ENCODE results near the gene PCDHB8.
"Not testable (repeated sequence)": the region's sequence is repeated elsewhere in the genome, so short reads cannot be mapped to it uniquely, and the experiment has no call there.

The PCDHB8 gene

DNA sequence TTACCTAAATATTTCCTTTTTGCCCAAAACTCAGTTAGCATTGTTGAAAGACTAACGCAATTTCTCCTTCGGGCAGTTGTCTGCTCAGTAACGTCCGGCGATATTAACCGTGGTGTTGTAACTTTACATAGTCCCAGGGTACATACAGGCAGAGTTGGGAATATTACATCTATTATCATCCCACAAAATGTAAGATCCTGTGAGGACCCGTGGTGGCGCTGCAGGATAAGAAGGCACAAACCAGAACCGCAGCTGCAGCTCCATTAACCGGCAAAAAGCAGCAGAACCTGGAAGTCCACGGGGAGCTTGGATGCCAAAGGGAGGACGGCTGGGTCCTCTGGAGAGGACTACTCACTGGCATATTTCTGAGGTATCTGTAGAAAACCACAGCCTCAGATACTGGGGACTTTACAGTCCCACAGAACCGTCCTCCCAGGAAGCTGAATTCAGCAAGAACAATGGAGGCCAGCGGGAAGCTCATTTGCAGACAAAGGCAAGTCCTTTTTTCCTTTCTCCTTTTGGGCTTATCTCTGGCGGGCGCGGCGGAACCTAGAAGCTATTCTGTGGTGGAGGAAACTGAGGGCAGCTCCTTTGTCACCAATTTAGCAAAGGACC is at the start of gene PCDHB8:
Gene PCDHB8 (plus strand): TSS at position 214 of the 615 bp plus-strand sequence. CDS start 245 bp downstream, at position 459.
- DNase-seq, result not testable (repeated sequence)

DNA sequence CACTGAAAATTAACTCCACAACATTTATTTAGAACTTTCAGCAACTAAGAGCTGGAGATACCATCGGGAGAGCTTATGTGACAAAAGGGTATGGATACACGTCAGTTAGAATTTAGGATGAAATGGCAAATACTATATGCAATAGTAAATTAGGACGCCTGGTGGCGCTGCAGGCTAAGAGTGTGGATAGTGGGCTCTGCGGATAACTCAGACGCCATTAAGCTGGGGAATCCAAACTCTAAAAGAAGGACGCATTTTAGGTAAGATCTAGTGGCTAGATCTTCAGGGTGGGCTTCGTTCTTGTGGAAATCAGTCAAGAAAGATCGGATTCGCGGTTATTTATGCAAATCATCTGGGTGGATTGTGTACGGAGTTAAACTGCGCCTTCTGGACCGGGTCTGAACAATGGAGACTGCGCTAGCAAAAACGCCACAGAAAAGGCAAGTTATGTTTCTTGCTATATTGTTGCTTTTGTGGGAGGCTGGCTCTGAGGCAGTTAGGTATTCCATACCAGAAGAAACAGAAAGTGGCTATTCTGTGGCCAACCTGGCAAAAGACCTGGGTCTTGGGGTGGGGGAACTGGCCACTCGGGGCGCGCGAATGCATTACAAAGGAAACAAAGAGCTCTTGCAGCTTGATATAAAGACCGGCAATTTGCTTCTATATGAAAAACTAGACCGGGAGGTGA is 42.4 kb upstream of the PCDHB8 start, which contains the start of gene PCDHB5:
Gene PCDHB5 (plus strand): TSS at position 177 of the 688 bp plus-strand sequence. CDS start 229 bp downstream, at position 406.
- peak; percentile 73 for DNase-seq

DNA sequence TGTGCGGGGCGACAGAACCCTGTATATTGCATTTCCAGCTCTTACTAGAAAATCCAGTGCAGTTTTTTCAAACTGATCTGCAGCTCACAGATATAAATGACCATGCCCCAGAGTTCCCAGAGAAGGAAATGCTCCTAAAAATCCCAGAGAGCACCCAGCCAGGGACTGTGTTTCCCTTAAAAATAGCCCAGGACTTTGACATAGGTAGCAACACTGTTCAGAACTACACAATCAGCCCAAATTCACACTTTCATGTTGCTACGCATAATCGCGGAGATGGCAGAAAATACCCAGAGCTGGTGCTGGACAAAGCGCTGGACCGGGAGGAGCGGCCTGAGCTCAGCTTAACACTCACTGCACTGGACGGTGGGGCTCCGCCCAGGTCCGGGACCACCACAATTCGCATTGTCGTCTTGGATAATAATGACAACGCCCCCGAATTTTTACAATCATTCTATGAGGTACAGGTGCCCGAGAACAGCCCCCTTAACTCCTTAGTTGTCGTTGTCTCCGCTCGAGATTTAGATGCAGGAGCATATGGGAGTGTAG is 41.8 kb upstream of the PCDHB8 start:
- no peak for DNase-seq

DNA sequence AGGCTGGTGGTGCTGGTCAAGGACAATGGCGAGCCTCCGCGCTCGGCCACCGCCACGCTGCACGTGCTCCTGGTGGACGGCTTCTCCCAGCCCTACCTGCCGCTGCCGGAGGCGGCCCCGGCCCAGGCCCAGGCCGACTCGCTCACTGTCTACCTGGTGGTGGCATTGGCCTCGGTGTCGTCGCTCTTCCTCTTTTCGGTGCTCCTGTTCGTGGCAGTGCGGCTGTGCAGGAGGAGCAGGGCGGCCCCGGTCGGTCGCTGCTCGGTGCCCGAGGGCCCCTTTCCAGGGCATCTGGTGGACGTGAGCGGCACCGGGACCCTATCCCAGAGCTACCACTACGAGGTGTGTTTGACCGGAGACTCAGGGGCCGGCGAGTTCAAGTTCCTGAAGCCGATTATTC is 40.2 kb upstream of the PCDHB8 start:
- DNase-seq, result not testable (repeated sequence)

DNA sequence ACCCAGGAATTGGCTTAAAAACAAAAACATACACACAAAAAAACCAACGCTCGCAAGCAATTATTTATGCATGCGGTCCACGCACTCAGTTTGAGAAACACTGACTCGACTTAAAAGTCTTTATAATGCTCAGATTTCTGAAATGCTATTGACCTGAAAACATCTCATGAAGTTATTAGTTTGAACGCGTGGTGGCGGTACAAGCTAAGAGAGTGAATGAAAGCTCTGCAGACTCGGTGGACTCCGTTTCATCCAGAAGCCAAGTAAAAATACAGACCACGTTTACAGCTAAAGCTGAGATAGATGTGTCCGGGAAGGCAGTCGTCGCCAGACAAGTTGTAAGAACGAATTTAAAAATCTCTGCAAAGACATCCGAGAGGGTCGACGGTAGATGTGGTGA is 27.8 kb upstream of the PCDHB8 start, which contains the start of gene PCDHB6:
Gene PCDHB6 (plus strand): TSS at position 246 of the 400 bp plus-strand sequence. CDS start 201 bp downstream, outside the sequence.
- DNase-seq, result no peak

DNA sequence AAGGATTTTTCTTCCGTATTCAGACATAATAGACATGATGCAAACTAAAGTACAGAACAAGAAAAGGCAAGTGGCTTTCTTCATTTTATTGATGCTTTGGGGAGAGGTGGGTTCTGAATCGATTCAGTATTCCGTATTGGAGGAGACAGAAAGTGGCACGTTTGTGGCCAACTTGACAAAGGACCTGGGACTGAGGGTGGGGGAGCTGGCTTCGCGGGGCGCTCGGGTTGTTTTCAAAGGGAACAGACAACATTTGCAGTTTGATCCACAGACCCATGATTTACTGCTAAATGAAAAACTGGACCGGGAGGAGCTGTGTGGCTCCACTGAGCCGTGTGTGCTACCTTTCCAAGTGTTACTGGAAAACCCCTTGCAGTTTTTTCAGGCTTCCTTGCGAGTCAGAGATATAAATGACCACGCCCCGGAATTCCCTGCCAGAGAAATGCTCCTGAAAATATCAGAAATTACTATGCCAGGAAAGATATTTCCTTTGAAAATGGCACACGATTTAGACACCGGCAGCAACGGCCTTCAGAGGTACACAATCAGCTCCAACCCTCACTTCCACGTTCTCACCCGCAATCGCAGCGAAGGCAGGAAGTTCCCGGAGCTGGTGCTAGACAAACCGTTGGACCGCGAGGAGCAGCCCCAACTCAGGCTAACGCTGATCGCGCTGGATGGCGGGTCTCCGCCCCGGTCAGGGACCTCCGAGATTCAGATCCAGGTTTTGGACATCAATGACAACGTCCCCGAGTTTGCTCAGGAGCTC is 27.2 kb upstream of the PCDHB8 start:
- no peak for DNase-seq

DNA sequence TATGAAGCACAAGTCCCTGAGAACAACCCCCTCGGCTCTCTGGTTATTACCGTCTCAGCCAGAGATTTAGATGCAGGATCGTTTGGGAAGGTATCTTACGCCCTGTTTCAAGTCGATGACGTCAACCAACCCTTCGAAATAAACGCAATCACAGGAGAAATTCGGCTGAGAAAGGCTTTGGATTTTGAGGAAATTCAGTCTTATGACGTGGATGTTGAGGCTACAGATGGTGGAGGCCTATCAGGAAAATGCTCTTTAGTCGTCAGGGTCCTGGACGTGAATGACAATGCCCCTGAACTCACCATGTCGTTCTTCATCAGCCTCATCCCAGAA is 26.6 kb upstream of the PCDHB8 start:
- DNase-seq, result no peak

DNA sequence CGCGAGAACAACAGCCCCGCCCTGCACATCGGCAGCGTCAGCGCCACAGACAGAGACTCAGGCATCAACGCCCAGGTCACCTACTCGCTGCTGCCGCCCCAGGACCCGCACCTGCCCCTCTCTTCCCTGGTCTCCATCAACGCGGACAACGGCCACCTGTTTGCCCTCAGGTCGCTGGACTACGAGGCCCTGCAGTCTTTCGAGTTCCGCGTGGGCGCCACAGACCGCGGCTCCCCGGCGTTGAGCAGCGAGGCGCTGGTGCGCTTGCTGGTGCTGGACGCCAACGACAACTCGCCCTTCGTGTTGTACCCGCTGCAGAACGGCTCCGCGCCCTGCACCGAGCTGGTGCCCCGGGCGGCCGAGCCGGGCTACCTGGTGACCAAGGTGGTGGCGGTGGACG is 26.0 kb upstream of the PCDHB8 start:
- not testable (repeated sequence) for DNase-seq

DNA sequence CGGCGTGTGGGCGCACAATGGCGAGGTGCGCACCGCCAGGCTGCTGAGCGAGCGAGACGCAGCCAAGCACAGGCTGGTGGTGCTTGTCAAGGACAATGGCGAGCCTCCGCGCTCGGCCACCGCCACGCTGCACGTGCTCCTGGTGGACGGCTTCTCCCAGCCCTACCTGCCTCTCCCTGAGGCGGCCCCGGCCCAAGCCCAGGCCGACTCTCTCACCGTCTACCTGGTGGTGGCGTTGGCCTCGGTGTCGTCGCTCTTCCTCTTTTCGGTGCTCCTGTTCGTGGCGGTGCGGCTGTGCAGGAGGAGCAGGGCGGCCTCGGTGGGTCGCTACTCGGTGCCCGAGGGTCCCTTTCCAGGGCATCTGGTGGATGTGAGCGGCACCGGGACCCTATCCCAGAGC is 25.5 kb upstream of the PCDHB8 start:
- DNase-seq, result not testable (repeated sequence)

DNA sequence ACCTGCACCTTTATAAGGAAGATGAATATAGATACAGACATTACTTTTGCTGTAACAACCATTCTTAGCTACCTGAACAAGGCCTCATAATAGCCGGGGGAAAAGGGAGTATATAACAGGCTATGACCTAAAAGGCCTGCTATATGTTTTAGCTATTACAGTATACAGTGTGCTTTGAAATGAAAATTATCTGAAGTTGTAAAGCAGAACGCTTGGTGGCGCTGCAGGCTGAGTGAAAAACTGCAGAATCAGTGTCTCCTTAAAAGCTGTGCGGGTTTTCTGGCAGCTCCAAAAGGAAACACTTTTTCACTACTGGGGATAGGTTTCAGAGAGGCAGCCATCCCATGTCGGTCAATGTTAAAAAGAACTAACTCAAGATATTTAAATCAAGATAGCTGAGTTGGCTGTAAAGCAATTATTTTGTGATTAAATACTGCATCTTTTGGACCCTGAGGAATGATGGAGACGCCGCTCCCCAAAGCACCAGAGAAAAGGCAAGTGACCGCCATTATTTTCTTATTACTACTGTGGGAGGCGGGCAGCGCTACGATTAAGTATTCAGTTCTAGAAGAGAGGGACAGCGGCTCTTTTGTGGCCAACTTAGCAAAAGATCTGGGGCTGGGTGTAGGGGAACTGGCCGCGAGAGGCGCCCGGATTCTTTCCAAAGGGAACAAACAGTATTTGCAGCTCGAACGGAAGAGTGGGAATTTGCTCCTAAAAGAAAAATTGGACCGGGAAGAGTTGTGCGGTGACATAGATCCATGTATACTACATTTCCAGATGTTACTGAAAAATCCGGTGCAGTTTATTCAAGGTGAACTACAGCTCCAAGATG is 21.8 kb upstream of the PCDHB8 start:
- DNase-seq, result no peak

DNA sequence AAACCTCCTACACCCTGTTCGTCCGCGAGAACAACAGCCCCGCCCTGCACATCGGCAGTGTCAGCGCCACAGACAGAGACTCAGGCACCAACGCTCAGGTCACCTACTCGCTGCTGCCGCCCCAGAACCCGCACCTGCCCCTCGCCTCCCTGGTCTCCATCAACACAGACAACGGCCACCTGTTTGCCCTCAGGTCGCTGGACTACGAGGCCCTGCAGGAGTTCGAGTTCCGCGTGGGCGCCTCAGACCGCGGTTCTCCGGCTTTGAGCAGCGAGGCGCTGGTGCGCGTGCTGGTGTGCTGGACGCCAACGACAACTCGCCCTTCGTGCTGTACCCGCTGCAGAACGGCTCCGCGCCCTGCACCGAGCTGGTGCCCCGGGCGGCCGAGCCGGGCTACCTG is 20.2 kb upstream of the PCDHB8 start:
- not testable (repeated sequence) for DNase-seq

DNA sequence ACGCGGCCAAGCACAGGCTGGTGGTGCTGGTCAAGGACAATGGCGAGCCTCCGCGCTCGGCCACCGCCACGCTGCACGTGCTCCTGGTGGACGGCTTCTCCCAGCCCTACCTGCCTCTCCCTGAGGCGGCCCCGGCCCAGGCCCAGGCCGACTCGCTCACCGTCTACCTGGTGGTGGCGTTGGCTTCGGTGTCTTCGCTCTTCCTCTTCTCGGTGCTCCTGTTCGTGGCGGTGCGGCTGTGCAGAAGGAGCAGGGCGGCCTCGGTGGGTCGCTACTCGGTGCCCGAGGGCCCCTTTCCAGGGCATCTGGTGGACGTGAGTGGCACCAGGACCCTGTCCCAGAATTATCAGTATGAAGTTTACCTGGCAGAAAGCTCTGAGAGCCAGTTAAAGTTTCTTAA is 19.7 kb upstream of the PCDHB8 start:
- DNase-seq, result not testable (repeated sequence)

DNA sequence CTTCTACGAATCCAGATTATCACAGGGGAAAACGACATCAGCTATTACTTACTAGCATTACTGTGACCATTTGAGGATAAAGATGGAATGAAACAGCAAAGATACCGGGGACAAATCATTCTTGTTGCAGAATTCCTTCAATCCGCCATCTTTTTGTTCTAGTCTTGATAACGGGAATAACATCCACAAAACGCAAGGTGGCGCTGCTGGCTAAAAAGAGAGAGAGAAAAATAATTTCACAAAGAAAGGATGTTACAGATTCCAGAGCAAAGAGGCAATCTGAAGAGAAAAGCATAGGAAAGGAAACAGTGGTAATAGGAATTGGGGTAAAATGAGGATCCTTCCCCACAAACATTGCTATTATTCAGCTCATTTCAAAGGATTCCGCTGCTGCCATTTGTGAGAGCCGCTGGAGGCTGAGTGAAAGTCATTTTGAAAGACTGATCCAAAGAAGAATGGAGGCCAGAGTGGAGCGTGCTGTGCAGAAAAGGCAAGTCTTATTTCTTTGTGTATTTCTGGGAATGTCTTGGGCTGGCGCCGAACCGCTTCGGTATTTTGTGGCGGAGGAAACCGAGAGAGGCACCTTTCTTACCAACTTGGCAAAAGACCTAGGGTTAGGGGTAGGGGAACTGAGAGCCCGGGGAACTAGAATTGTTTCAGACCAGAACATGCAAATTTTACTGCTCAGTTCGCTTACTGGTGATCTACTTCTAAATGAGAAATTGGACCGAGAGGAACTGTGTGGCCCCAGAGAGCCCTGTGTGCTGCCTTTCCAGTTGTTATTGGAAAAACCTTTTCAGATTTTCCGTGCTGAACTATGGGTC is 5.0 kb upstream of the PCDHB8 start, which contains the start of gene PCDHB7:
Gene PCDHB7 (plus strand): TSS at position 264 of the 824 bp plus-strand sequence. CDS start 192 bp downstream, at position 456.
- no peak for DNase-seq

DNA sequence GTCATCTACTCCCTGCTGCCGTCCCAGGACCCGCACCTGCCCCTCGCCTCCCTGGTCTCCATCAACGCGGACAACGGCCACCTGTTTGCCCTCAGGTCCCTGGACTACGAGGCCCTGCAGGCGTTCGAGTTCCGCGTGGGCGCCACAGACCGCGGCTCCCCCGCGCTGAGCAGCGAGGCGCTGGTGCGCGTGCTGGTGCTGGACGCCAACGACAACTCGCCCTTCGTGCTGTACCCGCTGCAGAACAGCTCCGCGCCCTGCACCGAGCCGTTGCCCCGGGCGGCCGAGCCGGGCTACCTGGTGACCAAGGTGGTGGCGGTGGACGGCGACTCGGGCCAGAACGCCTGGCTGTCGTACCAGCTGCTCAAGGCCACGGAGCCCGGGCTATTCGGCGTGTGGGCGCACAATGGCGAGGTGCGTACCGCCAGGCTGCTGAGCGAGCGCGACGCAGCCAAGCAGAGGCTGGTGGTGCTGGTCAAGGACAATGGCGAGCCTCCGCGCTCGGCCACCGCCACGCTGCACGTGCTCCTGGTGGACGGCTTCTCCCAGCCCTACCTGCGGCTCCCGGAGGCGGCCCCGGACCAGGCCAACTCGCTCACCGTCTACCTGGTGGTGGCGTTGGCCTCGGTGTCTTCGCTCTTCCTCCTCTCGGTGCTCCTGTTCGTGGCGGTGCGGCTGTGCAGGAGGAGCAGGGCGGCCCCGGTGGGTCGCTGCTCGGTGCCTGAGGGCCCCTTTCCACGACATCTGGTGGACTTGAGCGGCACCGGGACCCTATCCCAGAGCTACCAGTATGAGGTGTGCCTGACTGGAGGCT is 3.1 kb upstream of the PCDHB8 start:
- DNase-seq, result not testable (repeated sequence)

DNA sequence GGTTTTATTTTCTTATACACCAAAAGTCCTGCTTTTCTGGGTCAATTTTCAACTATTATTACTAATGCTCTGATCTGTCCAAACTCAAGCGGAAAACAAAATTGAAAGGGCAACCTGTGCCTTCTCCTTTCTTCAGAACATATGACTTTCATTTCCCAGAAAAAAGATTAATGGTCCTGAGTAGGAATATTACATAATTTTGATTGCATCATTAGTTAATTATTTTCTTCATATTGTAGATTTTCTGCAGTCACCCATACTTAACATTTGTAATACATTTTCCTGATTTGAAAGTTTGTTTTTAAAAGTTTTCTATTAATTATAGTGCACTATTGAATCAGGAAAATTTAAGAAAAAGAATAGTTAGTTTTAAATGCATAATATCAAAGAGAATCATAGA is 1.7 kb upstream of the PCDHB8 start:
- DNase-seq, result no peak

DNA sequence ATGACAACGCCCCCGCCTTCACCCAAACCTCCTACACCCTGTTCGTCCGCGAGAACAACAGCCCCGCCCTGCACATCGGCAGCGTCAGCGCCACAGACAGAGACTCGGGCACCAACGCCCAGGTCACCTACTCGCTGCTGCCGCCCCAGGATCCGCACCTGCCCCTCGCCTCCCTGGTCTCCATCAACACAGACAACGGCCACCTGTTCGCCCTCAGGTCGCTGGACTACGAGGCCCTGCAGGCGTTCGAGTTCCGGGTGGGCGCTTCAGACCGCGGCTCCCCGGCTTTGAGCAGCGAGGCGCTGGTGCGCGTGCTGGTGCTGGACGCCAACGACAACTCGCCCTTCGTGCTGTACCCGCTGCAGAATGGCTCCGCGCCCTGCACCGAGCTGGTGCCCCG is 1.8 kb downstream of the PCDHB8 start:
- DNase-seq, result not testable (repeated sequence)

DNA sequence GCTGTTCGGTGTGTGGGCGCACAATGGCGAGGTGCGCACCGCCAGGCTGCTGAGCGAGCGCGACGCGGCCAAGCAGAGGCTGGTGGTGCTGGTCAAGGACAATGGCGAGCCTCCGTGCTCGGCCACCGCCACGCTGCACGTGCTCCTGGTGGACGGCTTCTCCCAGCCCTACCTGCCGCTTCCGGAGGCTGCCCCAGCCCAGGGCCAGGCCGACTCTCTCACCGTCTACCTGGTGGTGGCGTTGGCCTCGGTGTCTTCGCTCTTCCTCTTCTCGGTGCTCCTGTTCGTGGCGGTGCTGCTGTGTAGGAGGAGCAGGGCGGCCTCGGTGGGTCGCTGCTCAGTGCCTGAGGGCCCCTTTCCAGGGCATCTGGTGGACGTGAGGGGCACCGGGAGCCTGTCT is 2.3 kb downstream of the PCDHB8 start:
- not testable (repeated sequence) for DNase-seq

DNA sequence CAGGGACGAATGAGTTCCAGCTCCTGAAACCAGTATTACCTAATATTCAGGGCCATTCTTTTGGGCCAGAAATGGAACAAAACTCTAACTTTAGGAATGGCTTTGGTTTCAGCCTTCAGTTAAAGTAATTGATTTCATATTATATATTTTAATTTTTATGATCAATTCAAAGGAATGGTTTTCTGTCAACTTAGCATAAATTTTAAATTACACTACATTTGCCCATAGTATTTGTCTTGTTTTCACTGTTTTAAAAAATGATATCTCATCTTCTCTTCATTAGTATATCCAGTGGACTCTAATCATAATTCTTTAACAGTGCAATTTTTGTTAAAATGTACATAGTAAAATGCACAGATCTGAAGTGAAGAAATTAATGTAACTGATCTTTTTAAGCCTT is 2.7 kb downstream of the PCDHB8 start:
- DNase-seq, result no peak

DNA sequence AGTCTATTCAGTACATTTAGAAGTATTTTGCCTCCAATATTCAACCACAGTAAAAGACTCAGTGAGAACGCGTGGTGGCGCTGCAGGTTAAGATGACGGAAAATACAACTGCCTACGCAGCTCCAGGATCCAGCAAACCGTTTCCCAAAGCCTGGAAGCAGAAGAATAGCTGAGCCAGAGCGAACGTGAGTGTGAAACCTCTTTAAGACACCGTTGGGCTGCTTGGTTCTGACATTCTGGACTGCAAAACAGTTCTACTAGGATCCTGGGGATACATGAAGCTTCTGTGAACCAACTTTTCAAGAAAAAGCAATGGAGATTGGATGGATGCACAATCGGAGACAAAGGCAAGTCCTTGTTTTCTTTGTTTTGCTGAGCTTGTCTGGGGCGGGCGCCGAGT is 4.7 kb downstream of the PCDHB8 start, which contains the start of gene PCDHB16:
Gene PCDHB16 (plus strand): TSS at position 140 of the 400 bp plus-strand sequence. CDS start 173 bp downstream, at position 313.
- peak; percentile 82 for DNase-seq

Data from islet precursor cell (in vitro differentiated cells).